HEK293T (cell line): ENCODE results near the gene DIAPH1.

Experiments
- CTCF ChIA-PET: fragments of 350-600 bp; formaldehyde crosslinking; extraction: SDS; loops from one replicate; lab custom pipeline; 2021; ENCODE audit warnings: antibody characterized with exemption, inconsistent platforms; lab: Yijun Ruan, JAX
- POLR2A ChIA-PET: fragments of 350-600 bp; formaldehyde crosslinking; extraction: SDS; loops from one replicate; lab custom pipeline; 2020; ENCODE audit warnings: antibody characterized with exemption, inconsistent platforms; lab: Yijun Ruan, JAX
- DNase-seq: peaks from one replicate; pipeline ENCODE4 v3.0.0; 2012; ENCODE audit warnings: mixed read lengths; ENCODE audit errors: extremely low spot score
- ARNT ChIP-seq: fragments of 450-650 bp; IDR thresholded peaks from 2 replicates; pipeline ENCODE4 v1.6.1; 2017; ENCODE audit warnings: mild to moderate bottlenecking
- BHLHE40 ChIP-seq: fragments of 450-650 bp; IDR thresholded peaks from 2 replicates; pipeline ENCODE4 v1.6.1; 2016; ENCODE audit warnings: mild to moderate bottlenecking, moderate library complexity, borderline replicate concordance
- CTBP1 ChIP-seq: fragments of 450-650 bp; IDR thresholded peaks from 2 replicates; pipeline ENCODE4 v1.6.1; 2016; ENCODE audit warnings: borderline replicate concordance
- ELF4 ChIP-seq: fragments of 450-650 bp; IDR thresholded peaks from 2 replicates; pipeline ENCODE4 v1.6.1; 2017; ENCODE audit warnings: antibody characterized with exemption
- FOXA1 ChIP-seq: fragments of 450-650 bp; IDR thresholded peaks from 2 replicates; pipeline ENCODE4 v1.6.1; 2016; ENCODE audit warnings: mild to moderate bottlenecking
- FOXK2 ChIP-seq: fragments of 450-650 bp; IDR thresholded peaks from 2 replicates; pipeline ENCODE4 v1.6.1; 2016; ENCODE audit warnings: mild to moderate bottlenecking
- FOXM1 ChIP-seq: fragments of 450-650 bp; IDR thresholded peaks from 2 replicates; pipeline ENCODE4 v1.6.1; 2017; ENCODE audit warnings: mild to moderate bottlenecking, borderline replicate concordance
- HDGF ChIP-seq: fragments of 450-650 bp; IDR thresholded peaks from 2 replicates; pipeline ENCODE4 v1.6.1; 2017; ENCODE audit warnings: antibody characterized with exemption, borderline replicate concordance
- L3MBTL2 ChIP-seq: fragments of 450-650 bp; conservative IDR thresholded peaks from 2 replicates; pipeline ENCODE4 v1.6.1; 2016; ENCODE audit warnings: mild to moderate bottlenecking
- LEF1 ChIP-seq: fragments of 450-650 bp; IDR thresholded peaks from 2 replicates; pipeline ENCODE4 v1.6.1; 2017; ENCODE audit warnings: mild to moderate bottlenecking, borderline replicate concordance
- NFRKB ChIP-seq: fragments of 450-650 bp; IDR thresholded peaks from 2 replicates; pipeline ENCODE4 v1.6.1; 2016; ENCODE audit warnings: mild to moderate bottlenecking, moderate library complexity
- PKNOX1 ChIP-seq: fragments of 450-650 bp; IDR thresholded peaks from 2 replicates; pipeline ENCODE4 v1.6.1; 2016
- SP1 ChIP-seq: fragments of 450-650 bp; IDR thresholded peaks from 2 replicates; pipeline ENCODE4 v1.6.1; 2017
- SUZ12 ChIP-seq: fragments of 450-650 bp; IDR thresholded peaks from 2 replicates; pipeline ENCODE4 v1.6.1; 2016; ENCODE audit warnings: mild to moderate bottlenecking
- TARDBP ChIP-seq: fragments of 450-650 bp; IDR thresholded peaks from 2 replicates; pipeline ENCODE4 v1.6.1; 2016
- ZNF384 ChIP-seq: fragments of 450-650 bp; IDR thresholded peaks from 2 replicates; pipeline ENCODE4 v1.6.1; 2016

Gene DIAPH1

GRCh38 chr5:141618804-141619554 is at the start of gene DIAPH1:
DIAPH1 (minus strand) TSS chr5:141619000; CDS start chr5:141618914, 86 bp downstream.
- ChIA-PET POLR2A (interaction anchor here (0.9 to 5.6 kb wide), 7 partner anchors 12 to 44 kb away, joined by 3 to 61 read pairs (median 11); partner anchors contain the start of genes HDAC3 and RELL2), CTCF (interaction anchor here (0.6 to 6.2 kb wide), 13 partner anchors 9 to 350 kb away, joined by 3 to 101 read pairs (median 3); partner anchors contain the start of genes HDAC3, RELL2 and RNF14)
- TF ChIP-seq SUZ12 (no peak), ELF4 (peak; percentile 63), ZNF384 (no peak), ARNT (peak; percentile 32; the same call in 1 of the 2 replicates), NFRKB (no peak), CTBP1 (no peak), SP1 (no peak), BHLHE40 (no peak; the same call in 1 of the 2 replicates), L3MBTL2 (peak; percentile 61), TARDBP (peak; percentile 77), PKNOX1 (no peak), HDGF (0 out of 2 replicates have a peak, but pooled peaks have one; percentile 58), FOXA1 (no peak), LEF1 (no peak), FOXM1 (no peak), FOXK2 (no peak)
- DNase-seq: peak; percentile 94

- ChIA-PET POLR2A (no interaction called here), CTCF (interaction anchor here (2.2 kb wide), 1 partner anchor 295 kb away, joined by 15 read pairs; no protein-coding TSS in a partner anchor)
- DNase-seq: no peak
- no peak for TF ChIP-seq L3MBTL2
- no peak for TF ChIP-seq ELF4
- no peak for TF ChIP-seq TARDBP
- TF ChIP-seq BHLHE40: no peak
- TF ChIP-seq CTBP1: no peak
- no peak for TF ChIP-seq FOXM1
- no peak for TF ChIP-seq ARNT
- TF ChIP-seq PKNOX1: no peak
- TF ChIP-seq SP1: no peak
- TF ChIP-seq FOXK2: no peak
Measured at GRCh38 chr5:141665995-141666940, 47.5 kb upstream of the DIAPH1 start.

GRCh38 chr5:141664733-141665461 is 46.1 kb upstream of the DIAPH1 start:
- POLR2A ChIA-PET: interaction anchor here (1.0 kb wide), 1 partner anchor 28 kb away, joined by 3 read pairs; the partner anchor contains the start of genes HDAC3 and RELL2
- TF ChIP-seq ELF4 (0 out of 2 replicates have a peak, but pooled peaks have one; percentile 19), LEF1 (no peak)
- peak; percentile 84 for DNase-seq

GRCh38 chr5:141663506-141663905 is 44.7 kb upstream of the DIAPH1 start:
- TF ChIP-seq ZNF384: no peak
- no peak for TF ChIP-seq PKNOX1
- TF ChIP-seq HDGF: no peak
- TF ChIP-seq L3MBTL2: no peak
- TF ChIP-seq FOXM1: no peak
- TF ChIP-seq TARDBP: no peak
- TF ChIP-seq LEF1: no peak
- no peak for DNase-seq
- CTCF ChIA-PET: interaction anchor here (0.6 kb wide), 1 partner anchor 440 kb away, joined by 3 read pairs; the partner anchor contains the start of gene PCDHB14
- POLR2A ChIA-PET: no interaction called here

More at GRCh38 chr5:141664733-141665461, 46.1 kb upstream of the DIAPH1 start:
- CTCF ChIA-PET: interaction anchor here (0.6 to 2.2 kb wide), 13 partner anchors 11 to 1626 kb away, joined by 3 to 15 read pairs (median 3); partner anchors contain the start of genes FCHSD1, HDAC3, RELL2 and RNF14

GRCh38 chr5:141662028-141662427 is 43.2 kb upstream of the DIAPH1 start:
- ChIA-PET POLR2A (interaction anchor here (0.8 kb wide), 1 partner anchor 25 kb away, joined by 4 read pairs; the partner anchor contains the start of genes HDAC3 and RELL2), CTCF (no interaction called here)
- no peak for TF ChIP-seq NFRKB
- TF ChIP-seq FOXM1: no peak
- TF ChIP-seq BHLHE40: no peak
- TF ChIP-seq SP1: no peak
- no peak for TF ChIP-seq TARDBP
- TF ChIP-seq FOXA1: no peak
- no peak for TF ChIP-seq FOXK2
- no peak for TF ChIP-seq ARNT
- TF ChIP-seq LEF1: no peak
- no peak for TF ChIP-seq HDGF
- TF ChIP-seq ELF4: no peak
- no peak for TF ChIP-seq ZNF384
- TF ChIP-seq L3MBTL2: no peak
- TF ChIP-seq SUZ12: no peak
- no peak for TF ChIP-seq CTBP1
- no peak for TF ChIP-seq PKNOX1
- DNase-seq: no peak
